HG03439 (cell line): ENCODE measurements around the gene UBR2.

Experiments
- ATAC-seq: cut with Tn5 transposase; IDR thresholded peaks from one replicate; pipeline ENCODE4 v1.9.1; 2021; ENCODE audit warnings: mild to moderate bottlenecking, moderate library complexity; ENCODE audit not compliant: unreplicated experiment

Gene UBR2

GRCh38 chr6:42563697-42564505, at the start of gene UBR2:
UBR2 (plus strand) TSS chr6:42564029; CDS start chr6:42564320, 291 bp downstream.
- ATAC-seq = peak; percentile 88

- no peak for ATAC-seq
Observed at GRCh38 chr6:42514745-42515144, 49.1 kb upstream of the UBR2 start.

- no peak for ATAC-seq
Observed at GRCh38 chr6:42519779-42520178, 44.0 kb upstream of the UBR2 start.

GRCh38 chr6:42520786-42521607, 42.8 kb upstream of the UBR2 start:
- peak; percentile 78 for ATAC-seq

- no peak for ATAC-seq
Observed at GRCh38 chr6:42522036-42522435, 41.8 kb upstream of the UBR2 start.

- ATAC-seq = no peak
Observed at GRCh38 chr6:42522942-42523814, 40.7 kb upstream of the UBR2 start.

GRCh38 chr6:42525206-42525605, 38.6 kb upstream of the UBR2 start:
- no peak for ATAC-seq

- no peak for ATAC-seq
Observed at GRCh38 chr6:42526616-42527015, 37.2 kb upstream of the UBR2 start.

GRCh38 chr6:42527204-42527603, 36.6 kb upstream of the UBR2 start:
- ATAC-seq = no peak

- ATAC-seq = no peak
Observed at GRCh38 chr6:42530296-42530695, 33.5 kb upstream of the UBR2 start.

- ATAC-seq = no peak
Observed at GRCh38 chr6:42530751-42531150, 33.1 kb upstream of the UBR2 start.

- ATAC-seq = no peak
Observed at GRCh38 chr6:42532038-42532669, 31.7 kb upstream of the UBR2 start.

- no peak for ATAC-seq
Observed at GRCh38 chr6:42533794-42534193, 30.0 kb upstream of the UBR2 start.

- no peak for ATAC-seq
Observed at GRCh38 chr6:42537536-42537935, 26.3 kb upstream of the UBR2 start.

GRCh38 chr6:42539135-42539534, 24.7 kb upstream of the UBR2 start:
- ATAC-seq = no peak

- ATAC-seq = no peak
Observed at GRCh38 chr6:42545226-42545773, 18.5 kb upstream of the UBR2 start.

GRCh38 chr6:42547407-42548329, 16.2 kb upstream of the UBR2 start:
- ATAC-seq = peak; percentile 81

GRCh38 chr6:42550277-42550676, 13.6 kb upstream of the UBR2 start:
- ATAC-seq = no peak

- no peak for ATAC-seq
Observed at GRCh38 chr6:42551217-42551616, 12.6 kb upstream of the UBR2 start.
